Hematopoietic multipotent progenitor cell treated with erythropoietin and hydrocortisone succinate and interleukin-3 and kit ligand, for 17 days (in vitro differentiated cells): ENCODE results near the gene OBP2B.

Source experiments
- DNase-seq: peaks from one replicate; pipeline ENCODE4 v3.0.0-alpha.2; 2015; ENCODE audit warnings: low spot score

Gene OBP2B

DNA sequence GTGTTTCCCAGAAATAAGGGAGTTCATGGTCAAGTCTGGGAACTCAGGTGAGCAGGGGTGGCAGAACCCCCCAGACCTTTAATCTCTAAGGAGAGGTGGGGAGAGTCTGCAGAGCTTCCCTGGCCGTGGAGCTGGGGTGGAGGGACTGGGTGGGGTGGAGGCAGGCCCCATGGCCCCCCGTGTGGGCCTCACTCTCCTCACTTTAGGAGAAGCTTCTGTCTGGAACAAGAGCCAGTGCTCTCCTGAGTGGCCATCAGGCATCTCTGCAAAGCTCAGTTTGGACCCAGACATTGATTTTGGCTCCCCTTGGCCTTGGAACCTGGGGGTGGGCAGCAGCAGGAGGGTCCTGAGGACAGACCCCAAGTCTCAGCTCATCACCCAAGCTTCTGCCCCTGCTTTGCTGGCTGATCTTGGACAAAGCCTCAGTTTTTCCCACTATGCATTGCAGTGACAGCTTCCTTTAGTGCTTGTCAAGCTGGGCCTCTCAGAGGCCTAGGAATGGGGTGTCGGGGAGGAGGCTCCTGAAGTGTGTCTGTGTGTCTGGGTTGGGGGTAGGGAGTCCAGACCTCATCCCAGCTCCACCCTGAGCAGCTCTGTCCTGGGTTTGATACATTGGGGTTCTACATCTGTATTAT, 41.8 kb downstream of the OBP2B start:
- DNase-seq, result no peak

DNA sequence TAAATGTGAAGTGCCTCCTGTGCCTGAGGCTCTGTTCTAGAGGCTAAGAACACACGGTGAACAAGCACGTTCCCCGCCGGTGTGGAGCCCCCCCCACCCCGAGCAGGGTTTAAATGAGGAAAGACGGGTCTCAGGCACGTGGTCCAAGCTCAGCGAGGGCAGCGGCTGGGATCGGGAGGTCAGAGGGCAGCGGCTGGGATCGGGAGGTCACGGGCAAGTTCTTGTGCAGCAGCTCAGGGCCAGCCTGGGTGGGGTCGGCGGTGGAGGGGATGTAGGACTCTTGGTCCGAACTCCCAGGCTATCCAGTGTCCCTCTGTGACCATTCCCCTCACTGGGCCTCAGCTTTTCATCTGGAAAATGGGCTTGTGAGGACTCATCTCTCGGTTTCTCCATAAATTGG, 42.7 kb downstream of the OBP2B start:
- no peak for DNase-seq

DNA sequence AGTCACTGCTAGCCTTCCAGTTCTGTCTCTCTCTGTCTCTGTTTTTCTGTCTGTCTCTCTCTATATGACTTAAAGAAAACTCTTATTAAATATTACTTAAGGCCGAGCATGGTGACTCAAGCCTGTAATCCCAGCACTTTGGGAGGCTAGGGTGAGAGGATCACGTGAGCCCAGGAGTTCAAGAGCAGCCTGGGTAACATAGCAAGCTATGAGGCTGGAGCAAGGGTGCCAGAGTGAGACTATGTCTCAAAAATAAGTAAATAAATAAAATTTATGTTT, 43.7 kb downstream of the OBP2B start:
- DNase-seq, result no peak

DNA sequence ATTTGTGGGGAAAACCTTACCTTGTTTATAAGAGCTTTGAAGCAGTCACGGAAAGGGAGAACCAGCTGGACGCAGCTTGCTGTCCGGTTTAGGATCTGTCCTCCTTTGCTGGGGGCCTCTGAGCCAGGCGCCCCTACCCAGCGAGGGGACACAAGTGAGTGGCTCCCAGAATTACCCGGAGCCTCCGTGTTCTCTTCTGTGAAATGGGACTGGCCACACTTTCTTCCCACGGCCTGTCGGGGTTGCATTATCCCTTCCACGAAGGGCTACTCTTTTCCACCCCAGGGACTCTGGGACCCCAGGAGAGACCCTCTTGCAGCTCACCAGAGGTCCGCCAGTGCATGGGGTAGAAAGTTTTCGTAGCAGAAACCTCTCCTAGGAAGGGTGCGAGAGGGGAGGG, 44.9 kb downstream of the OBP2B start:
- no peak for DNase-seq

GRCh38 chr9:133163504-133164172, 45.4 kb downstream of the OBP2B start, which contains the start of gene GBGT1:
Gene GBGT1, minus strand, starts transcription at chr9:133163914. Its CDS starts 1,502 bp downstream, at chr9:133162412.
- peak; percentile 74 for DNase-seq

DNA sequence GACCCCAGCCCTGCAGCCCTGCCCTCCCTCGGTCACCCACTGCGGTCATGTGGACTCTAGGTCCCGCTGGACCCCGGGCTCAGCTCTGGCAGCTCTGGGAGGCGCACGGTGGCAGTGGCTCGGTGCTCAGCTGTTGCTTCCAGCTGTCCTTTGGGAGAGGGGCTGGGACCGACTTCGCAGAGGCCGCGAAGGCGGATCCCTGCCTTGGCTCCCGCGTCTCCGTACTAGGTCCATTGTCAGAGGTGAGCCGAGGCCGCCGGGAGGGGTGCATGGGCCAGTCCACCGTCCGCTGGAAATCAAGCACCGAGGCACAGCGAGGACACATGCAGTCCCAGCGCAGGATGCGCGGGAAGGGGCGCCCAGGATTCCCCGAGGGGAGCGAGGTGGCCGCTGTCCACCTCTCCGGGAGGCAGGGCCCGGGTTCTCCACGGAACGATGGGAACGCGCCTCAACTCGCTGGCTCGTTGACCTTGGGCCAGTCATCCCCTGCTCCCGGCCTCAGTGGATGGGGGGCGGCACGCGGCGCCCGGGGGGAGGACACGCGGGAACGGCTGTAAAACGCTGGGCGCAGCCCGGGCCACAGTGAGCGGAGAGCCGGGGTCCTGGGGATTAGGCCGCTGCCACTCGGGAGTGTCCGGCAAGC, 46.1 kb downstream of the OBP2B start:
- peak; percentile 10 for DNase-seq

- no peak for DNase-seq
Measured at GRCh38 chr9:133161547-133161950, 47.5 kb downstream of the OBP2B start.

- peak; percentile 92 for DNase-seq
Measured at GRCh38 chr9:133160742-133161546, 48.1 kb downstream of the OBP2B start.

GRCh38 chr9:133158695-133159094, 50.4 kb downstream of the OBP2B start:
- DNase-seq, result peak; percentile 27
